Measurements from ENCODE around the gene NT5DC1.

GRCh38 chr6:116221067-116221466, 120.4 kb downstream of the NT5DC1 start:
- no peak for TF ChIP-seq CTCF (IDR thresholded peaks at IDR 0.05; ENCODE audit: insufficient read depth, low read depth, low read length)
- no peak for TF ChIP-seq EZH2 (IDR thresholded peaks at IDR 0.05; ENCODE audit: insufficient read depth, low read length)

Measured in astrocyte (in vitro differentiated cells and primary cell).